Measurements from ENCODE around the gene CHD3.

CHD3 gene

GRCh38 chr17:7843536-7844291 lies 44.9 kb upstream of the CHD3 start:
- peak overlapping the region; percentile 69 to 86 for H3K4me3 ChIP-seq (ENCODE audit: low read depth in 1 of 2, low read length in 2 of 2)
- H3K27me3 ChIP-seq (ENCODE audit: control insufficient read depth in 1 of 2, insufficient read depth in 2 of 2, low read length in 2 of 2): no peaks in the 10 kb centered on the region
- peaks cover 37 to 42% of the 10 kb centered on the region in 2 donors for H3K4me1 ChIP-seq (ENCODE audit: control insufficient read depth in 1 of 2, insufficient read depth in 2 of 2, low read length in 2 of 2)
- peaks cover 20 to 23% of the 10 kb centered on the region in 2 donors for H3K36me3 ChIP-seq (ENCODE audit: control insufficient read depth in 1 of 2, insufficient read depth in 2 of 2, low read length in 2 of 2)
- H3K27ac ChIP-seq (ENCODE audit: low read depth, low read length): peak overlapping the region; percentile 98
- peak overlapping the region; percentile 96 to 99 for H3K9ac ChIP-seq (ENCODE audit: low read depth in 1 of 2, low read length in 2 of 2)
- no peaks in the 10 kb centered on the region for H3K9me3 ChIP-seq (ENCODE audit: control insufficient read depth in 1 of 2, low read length in 2 of 2)

- H3K36me3 ChIP-seq (ENCODE audit: control insufficient read depth in 1 of 2, insufficient read depth in 2 of 2, low read length in 2 of 2): peaks cover 26 to 30% of the 10 kb centered on the region in 2 donors
- H3K27ac ChIP-seq (ENCODE audit: low read depth, low read length): peak overlapping the region; percentile 98
- peak overlapping the region; percentile 69 to 86 for H3K4me3 ChIP-seq (ENCODE audit: low read depth in 1 of 2, low read length in 2 of 2)
- peak overlapping the region; percentile 96 to 99 for H3K9ac ChIP-seq (ENCODE audit: low read depth in 1 of 2, low read length in 2 of 2)
- H3K9me3 ChIP-seq (ENCODE audit: control insufficient read depth in 1 of 2, low read length in 2 of 2): no peaks in the 10 kb centered on the region
- H3K27me3 ChIP-seq (ENCODE audit: control insufficient read depth in 1 of 2, insufficient read depth in 2 of 2, low read length in 2 of 2): no peaks in the 10 kb centered on the region
- peaks cover 29 to 34% of the 10 kb centered on the region in 2 donors for H3K4me1 ChIP-seq (ENCODE audit: control insufficient read depth in 1 of 2, insufficient read depth in 2 of 2, low read length in 2 of 2)
Measured at GRCh38 chr17:7844292-7845154, 44.1 kb upstream of the CHD3 start.

- peak overlapping the region; percentile 98 for H3K27ac ChIP-seq (ENCODE audit: low read depth, low read length)
- no peaks in the 10 kb centered on the region for H3K9me3 ChIP-seq (ENCODE audit: control insufficient read depth in 1 of 2, low read length in 2 of 2)
- peak overlapping the region; percentile 63 to 99 for H3K9ac ChIP-seq (ENCODE audit: low read depth in 1 of 2, low read length in 2 of 2)
- H3K4me3 ChIP-seq (ENCODE audit: low read depth in 1 of 2, low read length in 2 of 2): peak overlapping the region; percentile 69 to 86
- peaks cover 19 to 24% of the 10 kb centered on the region in 2 donors for H3K4me1 ChIP-seq (ENCODE audit: control insufficient read depth in 1 of 2, insufficient read depth in 2 of 2, low read length in 2 of 2)
- H3K27me3 ChIP-seq (ENCODE audit: control insufficient read depth in 1 of 2, insufficient read depth in 2 of 2, low read length in 2 of 2): no peaks in the 10 kb centered on the region
- H3K36me3 ChIP-seq (ENCODE audit: control insufficient read depth in 1 of 2, insufficient read depth in 2 of 2, low read length in 2 of 2): peaks cover 32 to 37% of the 10 kb centered on the region in 2 donors
Measured at GRCh38 chr17:7845359-7846062, 43.1 kb upstream of the CHD3 start.

GRCh38 chr17:7846063-7846735 lies 42.4 kb upstream of the CHD3 start:
- H3K27me3 ChIP-seq (ENCODE audit: control insufficient read depth in 1 of 2, insufficient read depth in 2 of 2, low read length in 2 of 2): no peaks in the 10 kb centered on the region
- H3K4me3 ChIP-seq (ENCODE audit: low read depth in 1 of 2, low read length in 2 of 2): no peak overlapping the region
- H3K9ac ChIP-seq (ENCODE audit: low read depth in 1 of 2, low read length in 2 of 2): no peak overlapping the region
- H3K9me3 ChIP-seq (ENCODE audit: control insufficient read depth in 1 of 2, low read length in 2 of 2): no peaks in the 10 kb centered on the region
- H3K36me3 ChIP-seq (ENCODE audit: control insufficient read depth in 1 of 2, insufficient read depth in 2 of 2, low read length in 2 of 2): peaks cover 35 to 44% of the 10 kb centered on the region in 2 donors
- H3K4me1 ChIP-seq (ENCODE audit: control insufficient read depth in 1 of 2, insufficient read depth in 2 of 2, low read length in 2 of 2): peaks cover 14 to 23% of the 10 kb centered on the region in 2 donors
- H3K27ac ChIP-seq (ENCODE audit: low read depth, low read length): no peak overlapping the region

- Histone ChIP-seq H3K9me3 (ENCODE audit: control insufficient read depth in 1 of 2, low read length in 2 of 2) (no peaks in the 10 kb centered on the region), H3K4me3 (ENCODE audit: low read depth in 1 of 2, low read length in 2 of 2) (no peak overlapping the region), H3K27ac (ENCODE audit: low read depth, low read length) (no peak overlapping the region), H3K36me3 (ENCODE audit: control insufficient read depth in 1 of 2, insufficient read depth in 2 of 2, low read length in 2 of 2) (peaks cover 40 to 49% of the 10 kb centered on the region in 2 donors), H3K27me3 (ENCODE audit: control insufficient read depth in 1 of 2, insufficient read depth in 2 of 2, low read length in 2 of 2) (no peaks in the 10 kb centered on the region), H3K4me1 (ENCODE audit: control insufficient read depth in 1 of 2, insufficient read depth in 2 of 2, low read length in 2 of 2) (peaks cover 19 to 26% of the 10 kb centered on the region in 2 donors), H3K9ac (ENCODE audit: low read depth in 1 of 2, low read length in 2 of 2) (no peak overlapping the region)
Measured at GRCh38 chr17:7846765-7847661, 41.6 kb upstream of the CHD3 start.

GRCh38 chr17:7848131-7848579 lies 40.4 kb upstream of the CHD3 start:
- no peak overlapping the region for H3K4me3 ChIP-seq (ENCODE audit: low read depth in 1 of 2, low read length in 2 of 2)
- no peaks in the 10 kb centered on the region for H3K9me3 ChIP-seq (ENCODE audit: control insufficient read depth in 1 of 2, low read length in 2 of 2)
- H3K27ac ChIP-seq (ENCODE audit: low read depth, low read length): no peak overlapping the region
- H3K27me3 ChIP-seq (ENCODE audit: control insufficient read depth in 1 of 2, insufficient read depth in 2 of 2, low read length in 2 of 2): no peaks in the 10 kb centered on the region
- peaks cover 51 to 60% of the 10 kb centered on the region in 2 donors for H3K36me3 ChIP-seq (ENCODE audit: control insufficient read depth in 1 of 2, insufficient read depth in 2 of 2, low read length in 2 of 2)
- peaks cover 25% of the 10 kb centered on the region in 2 donors for H3K4me1 ChIP-seq (ENCODE audit: control insufficient read depth in 1 of 2, insufficient read depth in 2 of 2, low read length in 2 of 2)
- no peak overlapping the region for H3K9ac ChIP-seq (ENCODE audit: low read depth in 1 of 2, low read length in 2 of 2)

- Histone ChIP-seq H3K27ac (ENCODE audit: low read depth, low read length) (no peak overlapping the region), H3K4me3 (ENCODE audit: low read depth in 1 of 2, low read length in 2 of 2) (no peak overlapping the region)
Measured at GRCh38 chr17:7848739-7849129, 39.9 kb upstream of the CHD3 start.

GRCh38 chr17:7849130-7849750 lies 39.3 kb upstream of the CHD3 start:
- no peak overlapping the region for H3K4me3 ChIP-seq (ENCODE audit: low read depth in 1 of 2, low read length in 2 of 2)
- no peak overlapping the region for H3K9ac ChIP-seq (ENCODE audit: low read depth in 1 of 2, low read length in 2 of 2)
- peaks cover 25% of the 10 kb centered on the region in 2 donors for H3K4me1 ChIP-seq (ENCODE audit: control insufficient read depth in 1 of 2, insufficient read depth in 2 of 2, low read length in 2 of 2)
- no peaks in the 10 kb centered on the region for H3K27me3 ChIP-seq (ENCODE audit: control insufficient read depth in 1 of 2, insufficient read depth in 2 of 2, low read length in 2 of 2)
- peaks cover 51 to 61% of the 10 kb centered on the region in 2 donors for H3K36me3 ChIP-seq (ENCODE audit: control insufficient read depth in 1 of 2, insufficient read depth in 2 of 2, low read length in 2 of 2)
- no peak overlapping the region for H3K27ac ChIP-seq (ENCODE audit: low read depth, low read length)
- H3K9me3 ChIP-seq (ENCODE audit: control insufficient read depth in 1 of 2, low read length in 2 of 2): no peaks in the 10 kb centered on the region

More at GRCh38 chr17:7848739-7849129, 39.9 kb upstream of the CHD3 start:
- peaks cover 25% of the 10 kb centered on the region in 2 donors for H3K4me1 ChIP-seq (ENCODE audit: control insufficient read depth in 1 of 2, insufficient read depth in 2 of 2, low read length in 2 of 2)
- H3K9ac ChIP-seq (ENCODE audit: low read depth in 1 of 2, low read length in 2 of 2): no peak overlapping the region
- H3K9me3 ChIP-seq (ENCODE audit: control insufficient read depth in 1 of 2, low read length in 2 of 2): no peaks in the 10 kb centered on the region
- H3K36me3 ChIP-seq (ENCODE audit: control insufficient read depth in 1 of 2, insufficient read depth in 2 of 2, low read length in 2 of 2): peaks cover 51 to 61% of the 10 kb centered on the region in 2 donors
- no peaks in the 10 kb centered on the region for H3K27me3 ChIP-seq (ENCODE audit: control insufficient read depth in 1 of 2, insufficient read depth in 2 of 2, low read length in 2 of 2)
